HG03280 (cell line): ENCODE data around the gene MAGI1.
A peak's percentile ranks its signal among the peaks of the same experiment; 100 is the strongest.

ENCODE experiments used
- ATAC-seq: cut with Tn5 transposase; IDR thresholded peaks from one replicate; pipeline ENCODE4 v1.9.1; 2021; ENCODE audit warnings: mild to moderate bottlenecking, moderate library complexity; ENCODE audit not compliant: unreplicated experiment

Gene MAGI1

GRCh38 chr3:65854606-65855304, 184.0 kb downstream of the MAGI1 start:
- ATAC-seq = no peak

GRCh38 chr3:65851827-65852226, 186.9 kb downstream of the MAGI1 start:
- no peak for ATAC-seq

GRCh38 chr3:65850261-65850660, 188.5 kb downstream of the MAGI1 start:
- ATAC-seq = no peak

- no peak for ATAC-seq
Observed at GRCh38 chr3:65848024-65848423, 190.7 kb downstream of the MAGI1 start.

GRCh38 chr3:65846936-65847335, 191.8 kb downstream of the MAGI1 start:
- no peak for ATAC-seq

- ATAC-seq = no peak
Observed at GRCh38 chr3:65844370-65844769, 194.3 kb downstream of the MAGI1 start.

GRCh38 chr3:65843732-65844131, 195.0 kb downstream of the MAGI1 start:
- ATAC-seq = peak; percentile 65

- ATAC-seq = no peak
Observed at GRCh38 chr3:65837604-65838003, 201.1 kb downstream of the MAGI1 start.

GRCh38 chr3:65836047-65836446, 202.7 kb downstream of the MAGI1 start:
- ATAC-seq = no peak

GRCh38 chr3:65833761-65834505, 204.8 kb downstream of the MAGI1 start:
- ATAC-seq = no peak

- ATAC-seq = no peak
Observed at GRCh38 chr3:65831733-65832425, 206.8 kb downstream of the MAGI1 start.

GRCh38 chr3:65830948-65831732, 207.6 kb downstream of the MAGI1 start:
- ATAC-seq = no peak

- ATAC-seq = no peak
Observed at GRCh38 chr3:65829228-65829627, 209.5 kb downstream of the MAGI1 start.

- no peak for ATAC-seq
Observed at GRCh38 chr3:65828706-65829105, 210.0 kb downstream of the MAGI1 start.

- ATAC-seq = no peak
Observed at GRCh38 chr3:65827076-65827475, 211.6 kb downstream of the MAGI1 start.

- ATAC-seq = no peak
Observed at GRCh38 chr3:65824166-65824565, 214.6 kb downstream of the MAGI1 start.

GRCh38 chr3:65820600-65820999, 218.1 kb downstream of the MAGI1 start:
- ATAC-seq = no peak

GRCh38 chr3:65819896-65820295, 218.8 kb downstream of the MAGI1 start:
- no peak for ATAC-seq

GRCh38 chr3:65817553-65818126, 221.1 kb downstream of the MAGI1 start:
- no peak for ATAC-seq

GRCh38 chr3:65816208-65816607, 222.5 kb downstream of the MAGI1 start:
- no peak for ATAC-seq
